NT2/D1 (cell line): ENCODE data around the gene GJD3.

ENCODE experiments used
- DNase-seq: peaks from one replicate; pipeline ENCODE4 v3.0.0-alpha.2; 2011; ENCODE audit warnings: low read depth, low spot score
- H3K27me3 ChIP-seq: 2 replicates; pipeline ENCODE4 v1.6.0; 2011; ENCODE audit warnings: mild to moderate bottlenecking; ENCODE audit not compliant: insufficient read length, insufficient read depth
- H3K36me3 ChIP-seq: 2 replicates; pipeline ENCODE4 v1.6.1; 2011; ENCODE audit warnings: mild to moderate bottlenecking, low read length, mixed read lengths; ENCODE audit not compliant: insufficient read depth, insufficient read length
- H3K4me1 ChIP-seq: 2 replicates; pipeline ENCODE4 v1.5.1; 2011; ENCODE audit not compliant: insufficient read depth, insufficient read length
- H3K4me3 ChIP-seq: 2 replicates; pipeline ENCODE4 v1.5.1; 2011; ENCODE audit warnings: low read depth; ENCODE audit not compliant: insufficient read length
- H3K9ac ChIP-seq: 2 replicates; pipeline ENCODE4 v1.6.0; 2011; ENCODE audit warnings: low read depth; ENCODE audit not compliant: insufficient read length
- H3K9me3 ChIP-seq: 2 replicates; pipeline ENCODE4 v1.5.1; 2011; ENCODE audit warnings: mild to moderate bottlenecking, low read length; ENCODE audit not compliant: insufficient read depth
- SUZ12 ChIP-seq: IDR thresholded peaks from 2 replicates; pipeline ENCODE4 v1.6.1; 2011; ENCODE audit not compliant: insufficient read length, insufficient read depth; ENCODE audit errors: extremely low read depth
- YY1 ChIP-seq: IDR thresholded peaks from 2 replicates; pipeline ENCODE4 v1.6.1; 2011; ENCODE audit not compliant: insufficient read length, insufficient read depth
- ZNF274 ChIP-seq: IDR thresholded peaks from 2 replicates; pipeline ENCODE4 v1.6.1; 2011; ENCODE audit warnings: mild to moderate bottlenecking, low read depth, low read length

GJD3 gene

GRCh38 chr17:40326832-40327199, 37.7 kb downstream of the GJD3 start:
- H3K4me1 ChIP-seq, result peaks cover 36% of the 10 kb centered on the region
- no peak overlapping the region for H3K4me3 ChIP-seq

GRCh38 chr17:40326014-40326831, 38.3 kb downstream of the GJD3 start:
- no peaks in the 10 kb centered on the region for H3K27me3 ChIP-seq
- H3K4me3 ChIP-seq, result no peak overlapping the region
- H3K36me3 ChIP-seq, result peaks cover 12% of the 10 kb centered on the region
- TF ChIP-seq SUZ12, result no peak
- no peak for TF ChIP-seq YY1
- TF ChIP-seq ZNF274, result no peak
- no peak overlapping the region for H3K9ac ChIP-seq
- H3K4me1 ChIP-seq, result peaks cover 33% of the 10 kb centered on the region
- H3K9me3 ChIP-seq, result no peaks in the 10 kb centered on the region
- DNase-seq, result no peak

More at GRCh38 chr17:40326832-40327199, 37.7 kb downstream of the GJD3 start:
- Histone ChIP-seq H3K9me3 (no peaks in the 10 kb centered on the region), H3K9ac (no peak overlapping the region), H3K27me3 (no peaks in the 10 kb centered on the region), H3K36me3 (peaks cover 18% of the 10 kb centered on the region)
- TF ChIP-seq YY1 (no peak), ZNF274 (no peak), SUZ12 (no peak)
- no peak for DNase-seq

- Histone ChIP-seq H3K4me3 (no peak overlapping the region), H3K27me3 (no peaks in the 10 kb centered on the region), H3K36me3 (peaks cover 3% of the 10 kb centered on the region), H3K9ac (peak overlapping the region; percentile 5), H3K9me3 (no peaks in the 10 kb centered on the region), H3K4me1 (peaks cover 31% of the 10 kb centered on the region)
- TF ChIP-seq SUZ12 (no peak), ZNF274 (no peak), YY1 (no peak)
- no peak for DNase-seq
These were observed 39.2 kb downstream of the GJD3 start for GRCh38 chr17:40325156-40326013.

GRCh38 chr17:40323391-40324381, 40.9 kb downstream of the GJD3 start:
- no peak for DNase-seq
- Histone ChIP-seq H3K9ac (peak overlapping the region; percentile 26), H3K9me3 (no peaks in the 10 kb centered on the region), H3K4me1 (peaks cover 31% of the 10 kb centered on the region), H3K4me3 (no peak overlapping the region), H3K27me3 (peaks cover 6% of the 10 kb centered on the region), H3K36me3 (peaks cover 3% of the 10 kb centered on the region)
- TF ChIP-seq YY1 (no peak), ZNF274 (no peak), SUZ12 (no peak)

- Histone ChIP-seq H3K4me1 (peaks cover 31% of the 10 kb centered on the region), H3K27me3 (peaks cover 9% of the 10 kb centered on the region), H3K9ac (peak overlapping the region; percentile 26), H3K9me3 (no peaks in the 10 kb centered on the region), H3K4me3 (no peak overlapping the region), H3K36me3 (peaks cover 3% of the 10 kb centered on the region)
- no peak for DNase-seq
- TF ChIP-seq SUZ12 (no peak), YY1 (no peak), ZNF274 (no peak)
These were observed 41.9 kb downstream of the GJD3 start for GRCh38 chr17:40322358-40323315.

- Histone ChIP-seq H3K27me3 (peaks cover 16% of the 10 kb centered on the region), H3K9me3 (no peaks in the 10 kb centered on the region), H3K9ac (no peak overlapping the region), H3K36me3 (peaks cover 3% of the 10 kb centered on the region), H3K4me1 (peaks cover 33% of the 10 kb centered on the region), H3K4me3 (no peak overlapping the region)
- TF ChIP-seq YY1 (no peak), SUZ12 (no peak), ZNF274 (no peak)
- no peak for DNase-seq
These were observed 42.6 kb downstream of the GJD3 start for GRCh38 chr17:40321961-40322357.
